WTC11 (cell line): Measurements from ENCODE around the gene RTEL1. TPM values are rescaled to one million over a fixed set of nuclear protein-coding genes. Genes with fewer than 3 reads are reported as not detected.

ENCODE experiments used
- ATAC-seq: fragments of 200-7000 bp; cut with Tn5 transposase; 2 replicates; pipeline ENCODE4 v1.10.0; 2021; ENCODE audit warnings: mild to moderate bottlenecking, moderate library complexity
- CTCF ChIA-PET: fragments of 300-600 bp; sonication (Branson Sonifier 250); formaldehyde crosslinking; loops from one replicate; lab custom pipeline; 2021; ENCODE audit warnings: antibody characterized with exemption; lab: Charles Lee
- POLR2A ChIA-PET: fragments of 350-600 bp; sonication (Branson Sonifier 250); formaldehyde crosslinking; loops from one replicate; lab custom pipeline; 2021; ENCODE audit warnings: antibody characterized with exemption; lab: Charles Lee
- DNase-seq: peaks from one replicate; pipeline ENCODE4 v3.0.0; 2021; ENCODE audit warnings: low spot score
- H3K27ac Mint-ChIP-seq: 2 replicates; pipeline ENCODE4 v1.8.0; 2021; ENCODE audit warnings: mixed read lengths
- H3K27me3 Mint-ChIP-seq: 2 replicates; pipeline ENCODE4 v1.8.0; 2021; ENCODE audit warnings: low read depth, mild to moderate bottlenecking, moderate library complexity, mixed read lengths
- H3K36me3 Mint-ChIP-seq: 2 replicates; pipeline ENCODE4 v1.8.0; 2021; ENCODE audit warnings: mixed read lengths
- H3K4me1 Mint-ChIP-seq: 2 replicates; pipeline ENCODE4 v1.8.0; 2022; ENCODE audit warnings: mixed read lengths
- H3K4me3 Mint-ChIP-seq: 2 replicates; pipeline ENCODE4 v1.8.0; 2021; ENCODE audit warnings: mild to moderate bottlenecking, moderate library complexity, mixed read lengths
- H3K9me3 Mint-ChIP-seq: 2 replicates; pipeline ENCODE4 v1.8.0; 2021; ENCODE audit warnings: mixed read lengths
- E2F1 ChIP-seq: sonication (generic); formaldehyde crosslinking; IDR thresholded peaks from 2 replicates; pipeline ENCODE4 v1.8.0; 2022; ENCODE audit warnings: mild to moderate bottlenecking, missing genetic modification reagents
- ETV6 ChIP-seq: sonication (generic); formaldehyde crosslinking; IDR thresholded peaks from 2 replicates; pipeline ENCODE4 v1.8.1; 2022; ENCODE audit warnings: mild to moderate bottlenecking, missing genetic modification reagents
- FOXK1 ChIP-seq: sonication (generic); formaldehyde crosslinking; IDR thresholded peaks from 2 replicates; pipeline ENCODE4 v1.8.0; 2022; ENCODE audit warnings: mild to moderate bottlenecking, moderate library complexity, missing genetic modification reagents
- FOXP1 ChIP-seq: sonication (generic); formaldehyde crosslinking; IDR thresholded peaks from 2 replicates; pipeline ENCODE4 v1.8.0; 2022; ENCODE audit warnings: missing genetic modification reagents, mild to moderate bottlenecking, moderate library complexity, borderline replicate concordance
- GABPB1 ChIP-seq: sonication (generic); formaldehyde crosslinking; IDR thresholded peaks from 2 replicates; pipeline ENCODE4 v1.8.1; 2023; ENCODE audit warnings: mild to moderate bottlenecking, missing genetic modification reagents
- HMGXB4 ChIP-seq: sonication (generic); formaldehyde crosslinking; IDR thresholded peaks from 2 replicates; pipeline ENCODE4 v1.8.1; 2023; ENCODE audit warnings: mild to moderate bottlenecking, moderate library complexity, missing genetic modification reagents
- MYBL2 ChIP-seq: sonication (generic); formaldehyde crosslinking; IDR thresholded peaks from 2 replicates; pipeline ENCODE4 v1.8.1; 2023; ENCODE audit warnings: mild to moderate bottlenecking, moderate library complexity, missing genetic modification reagents
- TCF7 ChIP-seq: sonication (generic); formaldehyde crosslinking; IDR thresholded peaks from 2 replicates; pipeline ENCODE4 v1.8.0; 2022; ENCODE audit warnings: mild to moderate bottlenecking, low read depth, missing genetic modification reagents, moderate library complexity
- TP53 ChIP-seq: sonication (generic); formaldehyde crosslinking; IDR thresholded peaks from 2 replicates; pipeline ENCODE4 v1.8.1; 2023; ENCODE audit warnings: mild to moderate bottlenecking, missing genetic modification reagents
- ZNF232 ChIP-seq: sonication (generic); formaldehyde crosslinking; IDR thresholded peaks from 2 replicates; pipeline ENCODE4 v1.8.0; 2022; ENCODE audit warnings: mild to moderate bottlenecking, missing genetic modification reagents
- ZNF396 ChIP-seq: fragments of 250-450 bp; sonication (Bioruptor Pico); IDR thresholded peaks from 2 replicates; pipeline ENCODE4 v1.8.0; 2021; ENCODE audit warnings: mild to moderate bottlenecking, moderate library complexity, borderline replicate concordance
- ZNF425 ChIP-seq: fragments of 250-450 bp; sonication (Bioruptor Pico); conservative IDR thresholded peaks from 2 replicates; pipeline ENCODE4 v1.9.0; 2021; ENCODE audit warnings: mild to moderate bottlenecking
- ZNF532 ChIP-seq: fragments of 250-450 bp; sonication (Bioruptor Pico); IDR thresholded peaks from 2 replicates; pipeline ENCODE4 v1.9.0; 2021; ENCODE audit warnings: mild to moderate bottlenecking, borderline replicate concordance
- ZNF671 ChIP-seq: fragments of 250-450 bp; sonication (Bioruptor Pico); IDR thresholded peaks from 2 replicates; pipeline ENCODE4 v1.8.0; 2021; ENCODE audit warnings: mild to moderate bottlenecking
- total RNA-seq: library from RNA; stranded (reverse); gene quantifications from 3 replicates; pipeline ENCODE4 v1.2.3, GENCODE V29; 2021
- TF ChIP-seq, protein P1 (sequence below): sonication (generic); formaldehyde crosslinking; IDR thresholded peaks from 2 replicates; pipeline ENCODE4 v1.8.0; 2022; ENCODE audit warnings: mild to moderate bottlenecking, missing genetic modification reagents
- TF ChIP-seq, protein P2 (sequence below): sonication (generic); formaldehyde crosslinking; IDR thresholded peaks from 2 replicates; pipeline ENCODE4 v1.8.0; 2022; ENCODE audit warnings: mild to moderate bottlenecking, missing genetic modification reagents
- TF ChIP-seq, protein P3 (sequence below): sonication (generic); formaldehyde crosslinking; IDR thresholded peaks from 2 replicates; pipeline ENCODE4 v1.8.1; 2022; ENCODE audit warnings: mild to moderate bottlenecking, moderate library complexity, missing genetic modification reagents

The RTEL1 gene
- total RNA-seq, 1 experiment from 2014 or later, result 44.9 TPM

DNA sequence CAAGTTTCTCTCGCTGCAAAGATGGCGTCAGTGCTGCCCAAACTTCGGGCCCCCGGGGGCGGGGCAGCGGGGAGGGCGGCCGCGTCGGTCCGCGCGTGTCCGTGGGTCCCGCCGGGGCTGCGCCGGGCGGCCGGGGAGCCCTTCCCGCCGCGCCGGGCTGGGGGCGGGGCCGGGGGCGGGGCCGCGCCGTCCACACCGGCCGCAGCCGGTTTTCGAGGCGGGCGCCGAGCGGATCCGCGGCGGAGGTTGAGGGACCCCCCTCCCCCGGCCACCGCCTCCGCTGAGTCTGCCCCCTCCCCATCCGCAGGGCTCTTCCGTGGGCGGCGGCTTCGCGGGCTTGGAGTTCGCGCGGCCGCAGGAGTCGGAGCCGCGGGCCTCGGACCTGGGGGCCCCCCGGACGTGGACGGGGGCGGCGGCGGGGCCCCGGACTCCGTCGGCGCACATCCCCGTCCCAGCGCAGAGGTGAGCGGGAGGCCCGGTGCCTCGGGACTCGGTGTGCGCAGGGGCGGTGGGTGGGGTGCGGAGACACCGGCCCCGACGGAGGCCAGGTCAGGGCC lies 82.0 kb downstream of the RTEL1 start:
- TF ChIP-seq FOXP1 (no peak), TP53 (CRISPR knock-in tag) (no peak), TCF7 (no peak)
- H3K27me3 Mint-ChIP-seq, result no peaks in the 10 kb centered on the region
- POLR2A ChIA-PET, result interaction anchor here (1.0 to 1.5 kb wide), 3 partner anchors 116 to 880 kb away, joined by 3 to 8 read pairs (median 4); partner anchors contain the start of gene TPD52L2
- no peak overlapping the region for H3K27ac Mint-ChIP-seq
- ATAC-seq, result no peak; the same call in 1 of the 2 replicates
- H3K36me3 Mint-ChIP-seq, result 0 out of 2 replicates have a peak, but pooled peaks cover 3% of the 10 kb centered on the region
- DNase-seq, result peak; percentile 60
- H3K9me3 Mint-ChIP-seq, result no peaks in the 10 kb centered on the region
- CTCF ChIA-PET, result interaction anchor here (0.7 to 2.1 kb wide), 17 partner anchors 10 to 343 kb away, joined by 3 to 33 read pairs (median 7); partner anchors contain the start of genes ARFRP1, HELZ2, PRPF6 and PTK6
- no peaks in the 10 kb centered on the region for H3K4me1 Mint-ChIP-seq
- peak overlapping the region; percentile 60 for H3K4me3 Mint-ChIP-seq

DNA sequence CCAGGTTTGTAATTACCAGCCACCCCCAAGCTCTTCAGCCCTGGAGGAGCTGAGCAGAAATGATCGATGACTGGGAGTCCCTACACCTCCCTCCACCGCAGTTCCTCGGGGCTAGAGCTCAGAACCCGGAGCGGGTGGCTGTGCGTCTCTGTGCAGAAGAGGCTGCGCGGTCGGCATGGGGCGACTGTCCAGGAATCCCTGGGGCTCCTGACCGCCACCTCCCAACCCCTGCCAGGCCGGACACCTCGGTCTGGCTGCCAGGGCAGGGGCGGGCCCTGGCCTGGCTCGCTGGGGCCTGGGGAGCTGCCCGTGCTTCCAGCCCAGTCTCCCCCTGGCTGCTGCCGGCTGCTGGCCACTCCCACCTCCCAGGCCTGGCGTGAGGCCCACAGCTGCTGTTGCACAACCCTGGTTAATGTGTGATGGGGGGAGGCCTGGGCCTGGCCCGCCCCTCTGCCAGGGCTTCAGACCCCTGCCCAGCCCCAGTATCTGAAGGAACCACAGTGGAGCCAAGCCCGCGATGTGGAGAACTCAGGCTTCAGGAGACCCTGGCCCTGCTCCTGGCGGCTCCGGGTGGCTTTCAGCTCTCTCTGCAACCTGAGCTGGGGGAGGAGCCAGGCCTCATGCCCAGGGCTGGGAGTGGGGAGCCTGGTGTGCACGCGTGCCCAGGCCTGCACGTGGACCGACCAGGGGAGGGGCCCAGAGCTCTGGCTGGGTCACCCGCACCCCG lies 82.7 kb downstream of the RTEL1 start:
- DNase-seq (peak; percentile 75), ATAC-seq (peak; percentile 42)
- Mint-ChIP-seq H3K27me3 (no peaks in the 10 kb centered on the region), H3K4me3 (peak overlapping the region; percentile 60), H3K4me1 (no peaks in the 10 kb centered on the region), H3K9me3 (no peaks in the 10 kb centered on the region), H3K27ac (no peak overlapping the region), H3K36me3 (0 out of 2 replicates have a peak, but pooled peaks cover 3% of the 10 kb centered on the region)
- POLR2A ChIA-PET, result interaction anchor here (1.0 to 1.5 kb wide), 4 partner anchors 33 to 881 kb away, joined by 3 to 8 read pairs (median 4); partner anchors contain the start of genes ARFRP1, TPD52L2 and ZGPAT
- CTCF ChIA-PET, result interaction anchor here (0.7 to 2.1 kb wide), 19 partner anchors 9 to 343 kb away, joined by 3 to 33 read pairs (median 6); partner anchors contain the start of genes ARFRP1, HELZ2, PRPF6 and PTK6
- TF ChIP-seq, protein P1, sequence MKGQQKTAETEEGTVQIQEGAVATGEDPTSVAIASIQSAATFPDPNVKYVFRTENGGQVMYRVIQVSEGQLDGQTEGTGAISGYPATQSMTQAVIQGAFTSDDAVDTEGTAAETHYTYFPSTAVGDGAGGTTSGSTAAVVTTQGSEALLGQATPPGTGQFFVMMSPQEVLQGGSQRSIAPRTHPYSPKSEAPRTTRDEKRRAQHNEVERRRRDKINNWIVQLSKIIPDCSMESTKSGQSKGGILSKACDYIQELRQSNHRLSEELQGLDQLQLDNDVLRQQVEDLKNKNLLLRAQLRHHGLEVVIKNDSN (CRISPR knock-in tag), result no peak
- TF ChIP-seq, protein P2, sequence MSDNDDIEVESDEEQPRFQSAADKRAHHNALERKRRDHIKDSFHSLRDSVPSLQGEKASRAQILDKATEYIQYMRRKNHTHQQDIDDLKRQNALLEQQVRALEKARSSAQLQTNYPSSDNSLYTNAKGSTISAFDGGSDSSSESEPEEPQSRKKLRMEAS, result no peak
- TF ChIP-seq HMGXB4 (CRISPR knock-in tag) (peak; percentile 85), ETV6 (CRISPR knock-in tag) (peak; percentile 23; the same call in 1 of the 2 replicates), GABPB1 (CRISPR knock-in tag) (peak; percentile 83), ZNF425 (no peak), FOXP1 (0 out of 2 replicates have a peak, but pooled peaks have one; percentile 62), FOXK1 (CRISPR knock-in tag) (peak; percentile 69), ZNF232 (CRISPR knock-in tag) (0 out of 2 replicates have a peak, but pooled peaks have one; percentile 9), ZNF532 (CRISPR knock-in tag) (no peak), ZNF671 (CRISPR knock-in tag) (no peak), MYBL2 (peak; percentile 17; the same call in 1 of the 2 replicates), E2F1 (no peak), ZNF396 (no peak)
- TF ChIP-seq, protein P3, sequence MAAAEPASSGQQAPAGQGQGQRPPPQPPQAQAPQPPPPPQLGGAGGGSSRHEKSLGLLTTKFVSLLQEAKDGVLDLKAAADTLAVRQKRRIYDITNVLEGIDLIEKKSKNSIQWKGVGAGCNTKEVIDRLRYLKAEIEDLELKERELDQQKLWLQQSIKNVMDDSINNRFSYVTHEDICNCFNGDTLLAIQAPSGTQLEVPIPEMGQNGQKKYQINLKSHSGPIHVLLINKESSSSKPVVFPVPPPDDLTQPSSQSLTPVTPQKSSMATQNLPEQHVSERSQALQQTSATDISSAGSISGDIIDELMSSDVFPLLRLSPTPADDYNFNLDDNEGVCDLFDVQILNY (CRISPR knock-in tag), result peak; percentile 50; the same call in 1 of the 2 replicates
